Nephron progenitor cell (in vitro differentiated cells): ENCODE results near the gene NEK5.
"Not testable (repeated sequence)": the region's sequence is repeated elsewhere in the genome, so short reads cannot be mapped to it uniquely, and the experiment has no call there.

ENCODE experiments used
- DNase-seq: peaks from one replicate; pipeline ENCODE4 v3.0.0; 2021
- H3K27ac Mint-ChIP-seq: 2 replicates; pipeline ENCODE4 v1.8.0; 2021; ENCODE audit warnings: mild to moderate bottlenecking, moderate library complexity, mixed read lengths
- H3K27me3 Mint-ChIP-seq: 2 replicates; pipeline ENCODE4 v1.8.0; 2021; ENCODE audit warnings: mild to moderate bottlenecking, low read depth, mixed read lengths; ENCODE audit not compliant: poor library complexity
- H3K36me3 Mint-ChIP-seq: 2 replicates; pipeline ENCODE4 v1.8.0; 2021; ENCODE audit warnings: low read depth, mixed read lengths
- H3K4me1 Mint-ChIP-seq: 2 replicates; pipeline ENCODE4 v1.8.0; 2021; ENCODE audit warnings: mixed read lengths
- H3K4me3 Mint-ChIP-seq: 2 replicates; pipeline ENCODE4 v1.8.0; 2021; ENCODE audit warnings: mild to moderate bottlenecking, moderate library complexity, mixed read lengths
- H3K9me3 Mint-ChIP-seq: 2 replicates; pipeline ENCODE4 v1.8.0; 2021; ENCODE audit warnings: mild to moderate bottlenecking, moderate library complexity, mixed read lengths
- TF ChIP-seq, protein P1 (sequence below): fragments of 200-600 bp; sonication (generic); IDR thresholded peaks from 2 replicates; pipeline ENCODE4 v1.5.0; 2021; ENCODE audit warnings: antibody characterized with exemption

The NEK5 gene

DNA sequence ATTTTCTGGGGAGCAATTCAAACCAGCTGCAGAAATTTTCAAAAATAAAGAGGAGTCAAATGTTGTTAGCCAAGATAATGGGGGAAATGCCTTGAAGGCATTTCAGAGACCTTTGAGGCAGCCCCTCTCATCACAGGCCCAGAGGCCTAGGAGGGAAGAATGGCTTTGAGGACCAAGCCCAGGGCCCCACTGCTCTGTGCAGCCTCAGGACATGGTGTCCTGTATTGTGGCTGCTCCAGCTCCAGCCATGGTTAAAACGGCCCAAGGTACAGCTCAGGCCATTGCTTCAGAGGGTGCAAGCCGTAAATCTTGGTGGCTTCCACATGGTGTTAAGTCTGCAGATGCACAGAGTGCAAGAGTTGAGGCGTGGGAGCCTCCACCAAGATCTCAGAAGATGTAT is 32.1 kb downstream of the NEK5 start:
- DNase-seq = no peak
- H3K27me3 Mint-ChIP-seq = peaks cover 3% of the 10 kb centered on the region
- H3K27ac Mint-ChIP-seq = no peak overlapping the region
- H3K36me3 Mint-ChIP-seq = no peaks in the 10 kb centered on the region
- peaks cover 5% of the 10 kb centered on the region for H3K9me3 Mint-ChIP-seq
- H3K4me3 Mint-ChIP-seq = no peak overlapping the region
- TF ChIP-seq, protein P1, sequence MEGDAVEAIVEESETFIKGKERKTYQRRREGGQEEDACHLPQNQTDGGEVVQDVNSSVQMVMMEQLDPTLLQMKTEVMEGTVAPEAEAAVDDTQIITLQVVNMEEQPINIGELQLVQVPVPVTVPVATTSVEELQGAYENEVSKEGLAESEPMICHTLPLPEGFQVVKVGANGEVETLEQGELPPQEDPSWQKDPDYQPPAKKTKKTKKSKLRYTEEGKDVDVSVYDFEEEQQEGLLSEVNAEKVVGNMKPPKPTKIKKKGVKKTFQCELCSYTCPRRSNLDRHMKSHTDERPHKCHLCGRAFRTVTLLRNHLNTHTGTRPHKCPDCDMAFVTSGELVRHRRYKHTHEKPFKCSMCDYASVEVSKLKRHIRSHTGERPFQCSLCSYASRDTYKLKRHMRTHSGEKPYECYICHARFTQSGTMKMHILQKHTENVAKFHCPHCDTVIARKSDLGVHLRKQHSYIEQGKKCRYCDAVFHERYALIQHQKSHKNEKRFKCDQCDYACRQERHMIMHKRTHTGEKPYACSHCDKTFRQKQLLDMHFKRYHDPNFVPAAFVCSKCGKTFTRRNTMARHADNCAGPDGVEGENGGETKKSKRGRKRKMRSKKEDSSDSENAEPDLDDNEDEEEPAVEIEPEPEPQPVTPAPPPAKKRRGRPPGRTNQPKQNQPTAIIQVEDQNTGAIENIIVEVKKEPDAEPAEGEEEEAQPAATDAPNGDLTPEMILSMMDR = no peak
- no peaks in the 10 kb centered on the region for H3K4me1 Mint-ChIP-seq

DNA sequence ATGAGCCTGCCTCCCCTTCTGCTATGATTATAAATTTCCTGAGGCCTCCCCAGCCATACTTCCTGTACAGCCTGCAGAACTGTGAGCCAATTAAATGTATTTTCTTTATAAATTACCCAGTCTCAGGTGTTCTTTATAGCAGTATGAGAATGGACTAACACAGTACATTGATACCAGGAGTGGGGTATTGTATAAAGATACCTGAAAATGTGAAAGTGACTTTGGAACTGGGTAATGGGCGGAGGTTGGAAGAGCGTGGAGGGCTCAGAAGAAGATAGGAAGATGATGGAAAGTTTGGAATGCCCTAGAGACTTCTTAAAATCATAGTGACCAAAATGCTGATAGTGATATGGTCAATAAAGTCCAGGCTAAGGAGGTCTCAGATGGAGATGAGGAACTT is 32.8 kb downstream of the NEK5 start:
- Mint-ChIP-seq H3K36me3 (no peaks in the 10 kb centered on the region), H3K27ac (no peak overlapping the region), H3K4me3 (no peak overlapping the region), H3K4me1 (no peaks in the 10 kb centered on the region), H3K9me3 (peaks cover 5% of the 10 kb centered on the region), H3K27me3 (peaks cover 8% of the 10 kb centered on the region)
- no peak for DNase-seq
- TF ChIP-seq, protein P1 = no peak

DNA sequence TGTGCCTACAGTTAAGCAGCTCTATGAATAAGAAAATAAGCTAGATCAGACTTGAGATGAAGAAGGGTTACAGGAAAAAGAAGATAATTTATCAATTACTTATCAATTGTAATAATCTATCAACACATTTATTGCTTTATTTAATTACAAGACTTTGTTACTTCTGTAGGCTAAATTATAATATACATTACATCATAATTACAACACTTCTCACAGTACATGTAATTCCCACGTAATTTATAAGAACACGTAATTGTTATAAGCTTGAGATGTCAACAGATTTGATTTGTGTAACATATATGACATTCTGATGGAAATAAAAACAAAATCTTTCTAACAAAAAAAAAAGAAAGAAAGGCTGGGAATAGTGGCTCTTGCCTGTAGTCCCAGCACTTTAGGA is 36.8 kb downstream of the NEK5 start:
- Mint-ChIP-seq H3K4me3 (no peak overlapping the region), H3K9me3 (peaks cover 5% of the 10 kb centered on the region), H3K27me3 (peaks cover 8% of the 10 kb centered on the region), H3K27ac (no peak overlapping the region), H3K36me3 (no peaks in the 10 kb centered on the region), H3K4me1 (no peaks in the 10 kb centered on the region)
- TF ChIP-seq, protein P1 = no peak
- DNase-seq = no peak

DNA sequence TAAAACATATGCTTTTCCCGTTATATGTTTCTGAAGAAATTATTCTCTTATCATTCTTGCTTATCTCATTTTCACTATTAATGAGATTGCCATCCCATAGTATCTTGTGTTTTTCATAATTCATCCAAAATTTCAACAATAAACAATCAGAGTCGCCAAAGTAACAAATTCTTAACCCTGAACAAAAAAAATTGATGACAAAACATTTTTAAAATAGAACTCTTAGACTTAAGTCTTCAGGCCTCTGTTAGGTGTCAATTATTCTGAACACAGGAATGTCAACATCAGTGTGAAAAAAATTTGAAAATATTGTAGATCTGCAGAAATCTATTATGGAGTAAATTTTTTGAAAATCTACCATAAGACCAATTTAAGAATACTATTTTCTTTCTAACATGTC is 37.4 kb downstream of the NEK5 start:
- H3K4me1 Mint-ChIP-seq = no peaks in the 10 kb centered on the region
- no peak overlapping the region for H3K27ac Mint-ChIP-seq
- TF ChIP-seq, protein P1 = no peak
- no peak overlapping the region for H3K4me3 Mint-ChIP-seq
- no peaks in the 10 kb centered on the region for H3K36me3 Mint-ChIP-seq
- peaks cover 14% of the 10 kb centered on the region for H3K27me3 Mint-ChIP-seq
- H3K9me3 Mint-ChIP-seq = peaks cover 5% of the 10 kb centered on the region
- no peak for DNase-seq

DNA sequence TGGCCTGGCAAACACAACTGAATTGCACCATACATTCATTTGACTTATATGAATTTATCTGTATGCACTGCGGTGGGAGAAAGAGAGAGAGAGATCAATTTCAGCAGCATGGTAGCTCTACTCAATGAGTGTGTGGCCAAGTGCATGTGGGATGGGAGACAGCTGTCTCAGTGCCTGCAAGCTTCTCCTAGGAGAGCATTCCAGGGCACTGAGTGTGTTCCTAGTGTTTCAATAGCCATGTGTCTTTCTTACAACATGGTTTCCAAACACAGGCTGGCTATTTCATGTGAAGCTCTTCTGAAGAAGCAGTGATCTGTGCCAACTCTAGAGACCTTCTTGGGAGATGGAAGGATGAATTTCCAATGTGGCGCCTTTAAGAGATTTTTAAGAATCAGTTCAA is 43.5 kb downstream of the NEK5 start:
- H3K36me3 Mint-ChIP-seq = no peaks in the 10 kb centered on the region
- no peaks in the 10 kb centered on the region for H3K9me3 Mint-ChIP-seq
- no peak overlapping the region for H3K4me3 Mint-ChIP-seq
- no peak for DNase-seq
- no peaks in the 10 kb centered on the region for H3K4me1 Mint-ChIP-seq
- H3K27ac Mint-ChIP-seq = no peak overlapping the region
- TF ChIP-seq, protein P1 = no peak
- H3K27me3 Mint-ChIP-seq = peaks cover 10% of the 10 kb centered on the region

DNA sequence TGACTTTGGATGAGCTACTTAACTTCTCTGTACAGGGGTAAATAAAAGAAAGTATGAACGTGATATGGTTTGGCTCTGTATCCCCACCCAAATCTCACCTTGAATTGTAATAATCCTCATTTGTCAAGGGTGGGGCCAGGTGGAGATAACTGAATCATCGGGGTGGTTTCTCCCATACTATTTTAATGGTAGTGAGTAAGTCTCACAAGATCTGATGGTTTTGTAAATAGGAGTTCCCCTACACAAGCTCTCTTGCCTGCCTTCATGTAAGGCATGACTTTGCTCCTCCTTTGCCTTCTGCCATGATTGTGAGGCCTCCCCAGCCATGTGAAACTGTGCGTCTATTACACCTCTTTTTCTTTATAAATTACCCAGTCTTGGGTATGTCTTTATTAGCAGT is 43.9 kb downstream of the NEK5 start:
- not testable (repeated sequence) for H3K4me1 Mint-ChIP-seq, H3K9me3 Mint-ChIP-seq, DNase-seq, H3K4me3 Mint-ChIP-seq, H3K36me3 Mint-ChIP-seq, H3K27ac Mint-ChIP-seq
- H3K27me3 Mint-ChIP-seq = peaks cover 10% of the 10 kb centered on the region

DNA sequence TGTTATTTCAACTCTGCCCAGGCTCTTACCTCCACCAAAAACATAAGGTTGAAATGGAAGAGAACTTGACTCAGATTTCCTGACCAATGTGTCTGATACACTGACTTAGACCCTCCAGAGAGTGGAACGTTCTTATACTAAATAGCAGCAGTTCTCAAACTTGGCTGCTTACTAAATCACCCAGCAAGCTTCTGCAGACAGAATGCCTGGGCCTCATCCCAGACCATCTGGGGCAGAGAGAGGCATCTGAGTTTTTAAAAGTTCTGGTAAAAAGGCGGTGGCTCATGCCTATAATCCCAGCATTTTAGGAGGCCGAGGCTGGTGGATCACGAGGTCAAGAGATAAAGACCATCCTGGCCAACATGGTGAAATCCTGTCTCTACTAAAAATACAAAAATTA is 46.3 kb downstream of the NEK5 start:
- Mint-ChIP-seq H3K27ac (no peak overlapping the region), H3K4me1 (peaks cover 12% of the 10 kb centered on the region), H3K4me3 (no peak overlapping the region), H3K9me3 (peaks cover 13% of the 10 kb centered on the region), H3K27me3 (peaks cover 10% of the 10 kb centered on the region), H3K36me3 (peaks cover 6% of the 10 kb centered on the region)
- no peak for DNase-seq
- TF ChIP-seq, protein P1 = no peak

DNA sequence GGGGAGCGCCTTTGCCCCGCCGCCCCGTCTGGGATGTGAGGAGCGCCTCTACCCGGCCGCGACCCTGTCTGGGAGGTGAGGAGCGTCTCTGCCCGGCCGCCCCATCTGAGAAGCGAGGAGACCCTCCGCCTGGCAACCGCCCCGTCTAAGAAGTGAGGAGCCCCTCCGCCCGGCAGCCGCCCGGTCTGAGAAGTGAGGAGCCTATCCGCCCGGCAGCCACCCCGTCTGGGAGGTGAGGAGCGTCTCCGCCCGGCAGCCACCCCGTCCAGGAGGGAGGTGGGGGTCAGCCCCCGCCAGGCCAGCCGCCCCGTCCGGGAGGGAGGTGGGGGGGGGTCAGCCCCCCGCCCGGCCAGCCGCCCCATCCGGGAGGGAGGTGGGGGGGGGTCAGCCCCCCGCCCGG is 49.0 kb downstream of the NEK5 start:
- H3K27ac Mint-ChIP-seq, DNase-seq, H3K4me3 Mint-ChIP-seq, H3K27me3 Mint-ChIP-seq, H3K36me3 Mint-ChIP-seq: not testable (repeated sequence)
- H3K9me3 Mint-ChIP-seq = peaks cover 17% of the 10 kb centered on the region
- H3K4me1 Mint-ChIP-seq = peaks cover 12% of the 10 kb centered on the region
